ENCODE results near the gene APOBEC4. TPM values are rescaled to one million over a fixed set of nuclear protein-coding genes. Genes with fewer than 3 reads are reported as not detected.
A peak's percentile ranks its signal among the peaks of the same experiment; 100 is the strongest.

The APOBEC4 gene
- total and polyA plus RNA-seq, 12 donors: not detected

- intact Hi-C loops (cut with DNase I): no loop called here
Measured at GRCh38 chr1:183636783-183637182, 16.3 kb downstream of the APOBEC4 start.

GRCh38 chr1:183636334-183636682 lies 16.8 kb downstream of the APOBEC4 start:
- TF ChIP-seq POLR2A (IDR thresholded peaks at IDR 0.05): no peak
- TF ChIP-seq CTCF (IDR thresholded peaks at IDR 0.05): no peak
- Histone ChIP-seq H3K27me3 (no peaks in the 10 kb centered on the region), H3K4me1 (replicated peaks in 1 of 2) (peaks cover 16 to 31% of the 10 kb centered on the region in 2 donors), H3K36me3 (replicated peaks in 1 of 2) (no peaks in the 10 kb centered on the region), H3K9me3 (replicated peaks in 1 of 3) (peaks cover 0 to 4% (median 0%) of the 10 kb centered on the region in 3 donors), H3K27ac (peak overlapping the region in 3 of 5 donors; percentile 88 to 97 (median 93)), H3K4me3 (peak overlapping the region in 3 of 4 donors; percentile 65 to 91 (median 85))
- WGBS, 4 donors: 1 to 3% (median 3%) methylated on average over 12 to 15 of the region's 15 CpGs
- no peak for DNase-seq
- intact Hi-C loops (cut with DNase I): no loop called here

More at GRCh38 chr1:183636783-183637182, 16.3 kb downstream of the APOBEC4 start:
- H3K27ac ChIP-seq: peak overlapping the region in 1 of 5 donors; percentile 97
- DNase-seq: no peak
- H3K4me3 ChIP-seq: peak overlapping the region in 1 of 4 donors; percentile 91
- no peaks in the 10 kb centered on the region for H3K36me3 ChIP-seq (replicated peaks in 1 of 2)
- peaks cover 0 to 4% (median 0%) of the 10 kb centered on the region in 3 donors for H3K9me3 ChIP-seq (replicated peaks in 1 of 3)
- TF ChIP-seq CTCF (IDR thresholded peaks at IDR 0.05) (no peak), POLR2A (IDR thresholded peaks at IDR 0.05) (no peak)
- 50 to 53% (median 53%) methylated on average over 5 of the region's 5 CpGs for WGBS, 4 donors
- peaks cover 16 to 27% of the 10 kb centered on the region in 2 donors for H3K4me1 ChIP-seq (replicated peaks in 1 of 2)
- H3K27me3 ChIP-seq: no peaks in the 10 kb centered on the region

- Histone ChIP-seq H3K36me3 (replicated peaks in 1 of 2) (peaks cover 0 to 1% of the 10 kb centered on the region in 2 donors), H3K4me1 (replicated peaks in 1 of 2) (peaks cover 20 to 37% of the 10 kb centered on the region in 2 donors), H3K27ac (peak within 1 kb of the TSS; percentile 87 to 97 (median 91)), H3K4me3 (peak within 1 kb of the TSS; percentile 65 to 91 (median 82)), H3K27me3 (no peaks in the 10 kb centered on the region), H3K9me3 (replicated peaks in 1 of 3) (peaks cover 0 to 4% (median 0%) of the 10 kb centered on the region in 3 donors)
- 0 to 1% (median 0%) methylated on average over 23 to 65 of the region's 65 CpGs for WGBS, 4 donors
- TF ChIP-seq CTCF (IDR thresholded peaks at IDR 0.05) (no peak), POLR2A (IDR thresholded peaks at IDR 0.05) (peak; percentile 87 to 92)
- intact Hi-C loops (cut with DNase I): no loop called here
- peak; percentile 95 to 98 (median 97) for DNase-seq
Measured at GRCh38 chr1:183635606-183636333, 17.3 kb downstream of the APOBEC4 start, which contains the start of gene ARPC5. ARPC5 (minus strand) TSS chr1:183635783; CDS start chr1:183635659, 124 bp downstream.

GRCh38 chr1:183635099-183635605 lies 18.0 kb downstream of the APOBEC4 start:
- H3K4me1 ChIP-seq (replicated peaks in 1 of 2): peaks cover 24 to 43% of the 10 kb centered on the region in 2 donors
- 0% methylated on average over 11 to 42 of the region's 42 CpGs for WGBS, 4 donors
- peaks cover 0 to 4% (median 0%) of the 10 kb centered on the region in 3 donors for H3K9me3 ChIP-seq (replicated peaks in 1 of 3)
- peak overlapping the region; percentile 65 to 91 (median 82) for H3K4me3 ChIP-seq
- intact Hi-C loops (cut with DNase I): no loop called here
- H3K27me3 ChIP-seq: no peaks in the 10 kb centered on the region
- DNase-seq: peak; percentile 23 to 72 (median 49)
- TF ChIP-seq POLR2A (IDR thresholded peaks at IDR 0.05): no peak
- no peak for TF ChIP-seq CTCF (IDR thresholded peaks at IDR 0.05)
- H3K27ac ChIP-seq: peak overlapping the region; percentile 87 to 97 (median 91)
- H3K36me3 ChIP-seq (replicated peaks in 1 of 2): peaks cover 0 to 7% of the 10 kb centered on the region in 2 donors
